HK-2 (cell line): ENCODE measurements around the gene CCDC116.

ENCODE experiments used
- DNase-seq: peaks from one replicate; pipeline ENCODE4 v3.0.0-alpha.2; 2018; ENCODE audit not compliant: unreplicated experiment

CCDC116 gene

GRCh38 chr22:21681566-21682370 is 49.2 kb downstream of the CCDC116 start:
- DNase-seq = peak; percentile 34

DNA sequence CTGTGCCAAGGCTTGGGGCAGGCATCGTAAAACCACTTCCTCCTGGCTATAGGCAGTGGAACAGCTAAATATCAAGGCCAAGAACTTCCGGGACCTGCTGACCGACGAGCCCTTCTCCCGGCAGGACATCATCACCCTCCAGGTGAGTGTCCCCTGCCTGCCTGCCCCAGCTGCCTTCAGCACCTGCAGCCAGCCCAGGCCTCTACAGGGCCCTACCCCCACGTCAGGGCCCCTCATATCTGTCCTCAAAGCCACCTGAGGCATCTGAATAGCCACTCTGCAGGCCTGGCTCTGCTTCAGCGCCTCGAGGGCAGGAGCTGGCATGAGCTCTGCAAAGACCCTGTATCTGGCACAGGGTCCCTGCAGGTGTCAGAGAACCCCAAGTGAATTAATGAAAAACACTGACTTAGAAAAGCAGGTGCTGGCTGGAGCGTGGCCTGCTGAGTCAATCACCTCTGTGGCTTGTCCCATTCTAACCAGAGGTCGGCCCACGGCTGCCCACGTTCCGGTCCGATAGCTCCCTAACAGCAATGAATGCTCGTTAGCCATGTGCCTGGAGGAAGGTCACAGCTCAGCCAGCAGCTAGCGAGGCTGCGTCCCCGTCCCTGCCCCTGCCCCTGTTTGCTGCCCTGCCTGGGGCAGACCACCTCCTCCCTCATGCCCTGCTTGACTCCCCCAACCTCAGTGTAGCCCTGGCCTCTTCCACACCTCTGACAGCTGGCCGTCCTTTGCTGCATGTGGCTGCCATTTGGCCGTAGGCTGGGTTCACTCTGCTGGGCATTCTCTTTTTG is 50.0 kb downstream of the CCDC116 start:
- peak; percentile 41 for DNase-seq

GRCh38 chr22:21683401-21683811 is 50.8 kb downstream of the CCDC116 start:
- DNase-seq = no peak

GRCh38 chr22:21684492-21685163 is 52.1 kb downstream of the CCDC116 start:
- no peak for DNase-seq

- DNase-seq = no peak
Measured at GRCh38 chr22:21685164-21685513, 52.6 kb downstream of the CCDC116 start.

GRCh38 chr22:21686193-21686608 is 53.6 kb downstream of the CCDC116 start:
- DNase-seq = no peak
